K562 (cell line): Measurements from ENCODE around the gene EFNA1. TPM values are rescaled to one million over a fixed set of nuclear protein-coding genes. Genes with fewer than 3 reads are reported as not detected.

Experiments used
- COPS2 ChIP-seq: fragments of 450-650 bp; conservative IDR thresholded peaks from 2 replicates; pipeline ENCODE4 v1.6.1; 2016; ENCODE audit warnings: mild to moderate bottlenecking, moderate library complexity
- DEAF1 ChIP-seq: fragments of 450-650 bp; formaldehyde crosslinking; IDR thresholded peaks from 2 replicates; pipeline ENCODE4 v1.4.0; 2020; ENCODE audit warnings: mild to moderate bottlenecking, moderate library complexity
- EGR1 ChIP-seq: fragments of 450-650 bp; conservative IDR thresholded peaks from 2 replicates; pipeline ENCODE4 v1.6.1; 2017; ENCODE audit warnings: mild to moderate bottlenecking
- FOXK2 ChIP-seq, 2 experiments: fragments of 450-650 bp; IDR thresholded peaks in 1 of 2; conservative IDR thresholded peaks in 1 of 2; 2 replicates each; pipeline ENCODE4 v1.6.1; 2016; ENCODE audit warnings: low read depth in 2 of 2, mild to moderate bottlenecking in 1 of 2
- IRF1 ChIP-seq: sonication (generic); formaldehyde crosslinking; IDR thresholded peaks from 2 replicates; pipeline ENCODE4 v1.8.0; 2022; ENCODE audit warnings: missing genetic modification reagents, mild to moderate bottlenecking, borderline replicate concordance
- MAFG ChIP-seq: fragments of 450-650 bp; conservative IDR thresholded peaks from 2 replicates; pipeline ENCODE4 v1.6.1; 2016; ENCODE audit warnings: missing genetic modification characterization, missing compliant biosample characterization
- MEF2A ChIP-seq: IDR thresholded peaks from 2 replicates; pipeline ENCODE4 v1.6.1; 2011; ENCODE audit warnings: low read depth, mild to moderate bottlenecking, low read length, moderate library complexity; ENCODE audit not compliant: control insufficient read depth
- NFIC ChIP-seq: fragments of 450-650 bp; IDR thresholded peaks from 2 replicates; pipeline ENCODE4 v1.6.1; 2017; ENCODE audit warnings: mild to moderate bottlenecking, inconsistent platforms
- NFIX ChIP-seq: fragments of 250-450 bp; sonication (Bioruptor Pico); IDR thresholded peaks from 2 replicates; pipeline ENCODE4 v1.4.0; 2020; ENCODE audit warnings: low read depth, mild to moderate bottlenecking, moderate library complexity
- RBFOX2 ChIP-seq: fragments of 200-400 bp; formaldehyde crosslinking; IDR thresholded peaks from 2 replicates; pipeline ENCODE4 v1.6.1; 2017; ENCODE audit warnings: low read depth, mild to moderate bottlenecking, low read length, moderate library complexity
- REST ChIP-seq, 2 experiments: fragments of 450-650 bp; formaldehyde crosslinking in 1 of 2; IDR thresholded peaks; 2 replicates each; pipeline versions ENCODE4 v1.4.0 to v1.6.1; 2014 to 2020; ENCODE audit warnings: mild to moderate bottlenecking in 2 of 2, borderline replicate concordance in 1 of 2, low read depth in 1 of 2
- SMC3 ChIP-seq: conservative IDR thresholded peaks from 2 replicates; pipeline ENCODE4 v1.6.1; 2011; ENCODE audit warnings: low read depth, low read length, improper control_type of control experiment; ENCODE audit not compliant: insufficient read depth
- STAG1 ChIP-seq: sonication (generic); formaldehyde crosslinking; IDR thresholded peaks from 2 replicates; pipeline ENCODE4 v1.5.0; 2020; ENCODE audit warnings: missing genetic modification reagents, borderline replicate concordance
- ZBTB7A ChIP-seq: IDR thresholded peaks from 2 replicates; pipeline ENCODE4 v1.6.1; 2011; ENCODE audit warnings: low read depth, mild to moderate bottlenecking, low read length, moderate library complexity, borderline replicate concordance; ENCODE audit not compliant: control insufficient read depth
- polyA plus RNA-seq, 8 experiments: library from polyadenylated mRNA; depleted of rRNA in 4 of 8; stranded (reverse) in 5 of 8; unstranded in 3 of 8; fragments of >200 nt; fragmentation: Nextera tagmentation in 2 of 8; fragmentation: Illumina TruSeq in 1 of 8; extraction: Ambion mirVana in 2 of 8; extraction: Trizol in 1 of 8; gene quantifications; 2 replicates each; pipeline versions ENCODE4 v1.2.1 to v1.2.3, GENCODE V29; 2011 to 2014; ENCODE audit warnings: inconsistent platforms in 1 of 8, missing spikeins in 1 of 8
- total RNA-seq, 7 experiments: library from RNA; depleted of rRNA in 6 of 7; stranded (reverse); fragments of >200 nt in 6 of 7; fragmentation: Illumina TruSeq in 2 of 7; extraction: Trizol in 2 of 7; gene quantifications; 2 replicates each; pipeline versions ENCODE4 v1.2.1 to v1.2.3, GENCODE V29; 2011 to 2021; ENCODE audit warnings: low replicate concordance in 1 of 7
- TF ChIP-seq, protein P1 (sequence below): sonication (generic); formaldehyde crosslinking; IDR thresholded peaks from 2 replicates; pipeline ENCODE4 v1.8.0; 2022; ENCODE audit warnings: missing genetic modification reagents, mild to moderate bottlenecking, moderate library complexity, borderline replicate concordance

Gene EFNA1
- total and polyA plus RNA-seq, 9 of the 15 experiments (the other 6 are each of a cell fraction or from before 2014, with no cell fraction given): 2.1 to 9.3 (median 3.0) TPM

GRCh38 chr1:155093911-155094621 is 33.6 kb upstream of the EFNA1 start (continued):
- peak; percentile 75; the same call in 1 of the 2 replicates for TF ChIP-seq REST (IDR thresholded peaks at IDR 0.05; ENCODE audit: borderline replicate concordance)
- TF ChIP-seq REST (CRISPR knock-in tag; IDR thresholded peaks at IDR 0.05; ENCODE audit: low read depth): no peak
- TF ChIP-seq, protein P1, sequence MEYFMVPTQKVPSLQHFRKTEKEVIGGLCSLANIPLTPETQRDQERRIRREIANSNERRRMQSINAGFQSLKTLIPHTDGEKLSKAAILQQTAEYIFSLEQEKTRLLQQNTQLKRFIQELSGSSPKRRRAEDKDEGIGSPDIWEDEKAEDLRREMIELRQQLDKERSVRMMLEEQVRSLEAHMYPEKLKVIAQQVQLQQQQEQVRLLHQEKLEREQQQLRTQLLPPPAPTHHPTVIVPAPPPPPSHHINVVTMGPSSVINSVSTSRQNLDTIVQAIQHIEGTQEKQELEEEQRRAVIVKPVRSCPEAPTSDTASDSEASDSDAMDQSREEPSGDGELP (CRISPR knock-in tag): 0 out of 2 replicates have a peak, but pooled peaks have one; percentile 26
- peak; percentile 77 for TF ChIP-seq NFIX
- TF ChIP-seq EGR1: peak; percentile 50; the same call in 1 of the 2 replicates
- TF ChIP-seq ZBTB7A: no peak
- TF ChIP-seq FOXK2 (conservative IDR thresholded peaks at IDR 0.05 in 1 of 2, IDR thresholded peaks at IDR 0.05 in 1 of 2; ENCODE audit: low read depth in 2 of 2): 0 out of 4 replicates have a peak, but pooled peaks of 1 of the 2 experiments have one; percentile 24
- peak; percentile 99 for TF ChIP-seq NFIC
- no peak for TF ChIP-seq IRF1 (CRISPR knock-in tag)
- TF ChIP-seq COPS2: no peak
- TF ChIP-seq MAFG: no peak
- no peak for TF ChIP-seq RBFOX2
- TF ChIP-seq DEAF1: peak; percentile 63
- TF ChIP-seq STAG1: peak; percentile 55; the same call in 1 of the 2 replicates
- peak; percentile 61 for TF ChIP-seq SMC3
- peak; percentile 78 for TF ChIP-seq MEF2A
